ENCODE measurements around the gene MDK.

The MDK gene

GRCh38 chr11:46381819-46382645 is 563 bp downstream of the MDK start:
- in situ Hi-C loops (cut with MboI; ENCODE audit: low sequenced_read_pairs) = loop anchor here (10.0 kb wide), 1 partner anchor 143 kb away; no protein-coding TSS in a partner anchor

- in situ Hi-C loops (cut with MboI; ENCODE audit: low sequenced_read_pairs) = loop anchor here (10.0 kb wide), 1 partner anchor 142 kb away; no protein-coding TSS in a partner anchor
Observed at GRCh38 chr11:46382646-46383403, 1.4 kb downstream of the MDK start.

- in situ Hi-C loops (cut with MboI; ENCODE audit: low sequenced_read_pairs) = loop anchor here (10.0 kb wide), 1 partner anchor 141 kb away; no protein-coding TSS in a partner anchor
Observed at GRCh38 chr11:46383404-46383758, 1.9 kb downstream of the MDK start.

GRCh38 chr11:46383974-46384701 is 2.7 kb downstream of the MDK start:
- in situ Hi-C loops (cut with MboI; ENCODE audit: low sequenced_read_pairs) = loop anchor here (10.0 kb wide), 1 partner anchor 141 kb away; no protein-coding TSS in a partner anchor

- in situ Hi-C loops (cut with MboI; ENCODE audit: low sequenced_read_pairs) = loop anchor here (10.0 kb wide), 1 partner anchor 139 kb away; no protein-coding TSS in a partner anchor
Observed at GRCh38 chr11:46385169-46386004, 3.9 kb downstream of the MDK start.

GRCh38 chr11:46386005-46386578 is 4.6 kb downstream of the MDK start:
- in situ Hi-C loops (cut with MboI; ENCODE audit: low sequenced_read_pairs) = loop anchor here (10.0 kb wide), 1 partner anchor 139 kb away; no protein-coding TSS in a partner anchor

- in situ Hi-C loops (cut with MboI; ENCODE audit: low sequenced_read_pairs) = loop anchor here (10.0 kb wide), 1 partner anchor 138 kb away; no protein-coding TSS in a partner anchor
Observed at GRCh38 chr11:46386674-46387073, 5.2 kb downstream of the MDK start.

GRCh38 chr11:46387456-46387855 is 6.0 kb downstream of the MDK start:
- in situ Hi-C loops (cut with MboI; ENCODE audit: low sequenced_read_pairs) = loop anchor here (10.0 kb wide), 1 partner anchor 137 kb away; no protein-coding TSS in a partner anchor

GRCh38 chr11:46387919-46388618 is 6.6 kb downstream of the MDK start:
- in situ Hi-C loops (cut with MboI; ENCODE audit: low sequenced_read_pairs) = loop anchor here (10.0 kb wide), 1 partner anchor 137 kb away; no protein-coding TSS in a partner anchor

- in situ Hi-C loops (cut with MboI; ENCODE audit: low sequenced_read_pairs) = loop anchor here (10.0 kb wide), 1 partner anchor 136 kb away; no protein-coding TSS in a partner anchor
Observed at GRCh38 chr11:46388619-46389449, 7.4 kb downstream of the MDK start.

- in situ Hi-C loops (cut with MboI; ENCODE audit: low sequenced_read_pairs) = loop anchor here (10.0 kb wide), 1 partner anchor 135 kb away; no protein-coding TSS in a partner anchor
Observed at GRCh38 chr11:46389450-46390330, 8.2 kb downstream of the MDK start.

- in situ Hi-C loops (cut with MboI; ENCODE audit: low sequenced_read_pairs) = no loop called here
Observed at GRCh38 chr11:46390331-46391171, 9.1 kb downstream of the MDK start.

GRCh38 chr11:46391186-46391577 is 9.7 kb downstream of the MDK start:
- in situ Hi-C loops (cut with MboI; ENCODE audit: low sequenced_read_pairs) = no loop called here

GRCh38 chr11:46391578-46392420 is 10.3 kb downstream of the MDK start, which contains the start of gene CHRM4:
Gene CHRM4 (minus strand): TSS chr11:46391776. CDS start chr11:46386557, 5,219 bp downstream.
- in situ Hi-C loops (cut with MboI; ENCODE audit: low sequenced_read_pairs) = no loop called here

All from HL-60/S4 (cell line).